ENCODE data around the gene KLK15.

GRCh38 chr19:50830266-50831025, 2.9 kb downstream of the KLK15 start:
- TF ChIP-seq CTCF (IDR thresholded peaks at IDR 0.05): no peak
- TF ChIP-seq ZFX (IDR thresholded peaks at IDR 0.05; ENCODE audit: borderline replicate concordance): no peak

Measured in 22Rv1 (cell line).